H1 (cell line): ENCODE results near the gene GINS2. TPM values are rescaled to one million over a fixed set of nuclear protein-coding genes. Genes with fewer than 3 reads are reported as not detected.

Source experiments
- ASH2L ChIP-seq: fragments of 200-600, 300-600 bp; sonication (generic); IDR thresholded peaks from one replicate; pipeline ENCODE4 v1.7.1; 2017; ENCODE audit warnings: low read length
- CBX8 ChIP-seq: fragments of 300-800, 300-1000 bp; sonication (generic); IDR thresholded peaks from 2 replicates; pipeline ENCODE4 v1.7.1; 2016; ENCODE audit warnings: low read depth, low read length, borderline replicate concordance
- CHD7 ChIP-seq: fragments of 300-600 bp; sonication (generic); IDR thresholded peaks from 2 replicates; pipeline ENCODE4 v1.7.1; 2012; ENCODE audit warnings: low read length, moderate library complexity, mild to moderate bottlenecking, inconsistent platforms; ENCODE audit not compliant: insufficient replicate concordance
- NRF1 ChIP-seq: IDR thresholded peaks from 2 replicates; pipeline ENCODE4 v1.6.1; 2011; ENCODE audit warnings: mild to moderate bottlenecking, low read depth, low read length, improper control_type of control experiment
- SIN3A ChIP-seq, 2 experiments: IDR thresholded peaks in 1 of 2; conservative IDR thresholded peaks in 1 of 2; 2 replicates each; pipeline ENCODE4 v1.6.1; 2011 to 2012; ENCODE audit warnings: low read length in 2 of 2, improper control_type of control experiment in 1 of 2, low read depth in 1 of 2, mild to moderate bottlenecking in 1 of 2
- polyA plus RNA-seq, 7 experiments: library from polyadenylated mRNA; depleted of rRNA in 3 of 7; stranded (reverse) in 5 of 7; unstranded in 2 of 7; fragments of >200 nt in 5 of 7; fragments of 200-250 nt in 2 of 7; gene quantifications; 1 replicate in 5 of 7; 2 replicates in 1 of 7; 4 replicates in 1 of 7; pipeline versions ENCODE4 v1.2.1 to v1.2.3, GENCODE V29; 2011 to 2013; ENCODE audit warnings: missing spikeins in 2 of 7, mixed read lengths in 2 of 7
- total RNA-seq: library from RNA; stranded (reverse); fragmentation: NEBNext Ultra II Directional; extraction: Animal tissue kit (Norgen Biotek cat#: 25700); gene quantifications from 2 replicates; pipeline ENCODE4 v1.2.1, GENCODE V29; 2021

GINS2 gene
- total and polyA plus RNA-seq, 2 of the 8 experiments (the other 6 are each of a cell fraction or from before 2014, with no cell fraction given) = 29.4 to 59.1 TPM

- TF ChIP-seq SIN3A (conservative IDR thresholded peaks at IDR 0.05 in 1 of 2, IDR thresholded peaks at IDR 0.05 in 1 of 2; ENCODE audit: low read depth in 1 of 2, low read length in 2 of 2) (no peak), ASH2L (no peak), NRF1 (no peak), CHD7 (no peak), CBX8 (no peak)
Measured at GRCh38 chr16:85637061-85637807, 51.5 kb downstream of the GINS2 start (continued).
